ENCODE measurements around the gene SARNP. TPM values are rescaled to one million over a fixed set of nuclear protein-coding genes. Genes with fewer than 3 reads are reported as not detected.

The SARNP gene
- total RNA-seq, 1 donor from 2014 or later, result 76.6 TPM

- Mint-ChIP-seq H3K4me3 (ENCODE audit: unreplicated experiment) (peak overlapping the region; percentile 87), H3K4me1 (ENCODE audit: unreplicated experiment) (peaks cover 27% of the 10 kb centered on the region), H3K27me3 (ENCODE audit: unreplicated experiment) (peaks cover 11% of the 10 kb centered on the region), H3K9me3 (ENCODE audit: unreplicated experiment) (no peaks in the 10 kb centered on the region), H3K36me3 (ENCODE audit: low read depth, unreplicated experiment) (peaks cover 10% of the 10 kb centered on the region), H3K27ac (ENCODE audit: unreplicated experiment) (peak overlapping the region; percentile 13)
- peak; percentile 30 for DNase-seq (ENCODE audit: low spot score)
- TF ChIP-seq CTCF (IDR thresholded peaks at IDR 0.05; ENCODE audit: unreplicated experiment), result no peak
These were observed 72.0 kb downstream of the SARNP start for GRCh38 chr12:55745361-55746173.

- H3K36me3 Mint-ChIP-seq (ENCODE audit: low read depth, unreplicated experiment), result peaks cover 7% of the 10 kb centered on the region
- no peak overlapping the region for H3K27ac Mint-ChIP-seq (ENCODE audit: unreplicated experiment)
- peaks cover 11% of the 10 kb centered on the region for H3K27me3 Mint-ChIP-seq (ENCODE audit: unreplicated experiment)
- no peak for TF ChIP-seq CTCF (IDR thresholded peaks at IDR 0.05; ENCODE audit: unreplicated experiment)
- H3K4me1 Mint-ChIP-seq (ENCODE audit: unreplicated experiment), result peaks cover 27% of the 10 kb centered on the region
- no peaks in the 10 kb centered on the region for H3K9me3 Mint-ChIP-seq (ENCODE audit: unreplicated experiment)
- DNase-seq (ENCODE audit: low spot score), result no peak
- H3K4me3 Mint-ChIP-seq (ENCODE audit: unreplicated experiment), result peak overlapping the region; percentile 87
These were observed 73.0 kb downstream of the SARNP start for GRCh38 chr12:55744340-55745030.

- Mint-ChIP-seq H3K36me3 (ENCODE audit: low read depth, unreplicated experiment) (no peaks in the 10 kb centered on the region), H3K4me3 (ENCODE audit: unreplicated experiment) (peak overlapping the region; percentile 87), H3K4me1 (ENCODE audit: unreplicated experiment) (peaks cover 27% of the 10 kb centered on the region), H3K9me3 (ENCODE audit: unreplicated experiment) (no peaks in the 10 kb centered on the region), H3K27me3 (ENCODE audit: unreplicated experiment) (peaks cover 8% of the 10 kb centered on the region), H3K27ac (ENCODE audit: unreplicated experiment) (no peak overlapping the region)
- no peak for TF ChIP-seq CTCF (IDR thresholded peaks at IDR 0.05; ENCODE audit: unreplicated experiment)
- peak; percentile 52 for DNase-seq (ENCODE audit: low spot score)
These were observed 73.9 kb downstream of the SARNP start for GRCh38 chr12:55743406-55744339.

GRCh38 chr12:55742719-55743405, 74.7 kb downstream of the SARNP start, which contains the start of gene GDF11:
Gene GDF11, plus strand, starts transcription at chr12:55743122. Its CDS starts 195 bp downstream, at chr12:55743317.
- peak; percentile 67 for DNase-seq (ENCODE audit: low spot score)
- H3K36me3 Mint-ChIP-seq (ENCODE audit: low read depth, unreplicated experiment), result no peaks in the 10 kb centered on the region
- TF ChIP-seq CTCF (IDR thresholded peaks at IDR 0.05; ENCODE audit: unreplicated experiment), result no peak

More at GRCh38 chr12:55742719-55743405, 74.7 kb downstream of the SARNP start, which contains the start of gene GDF11:
- Mint-ChIP-seq H3K27ac (ENCODE audit: unreplicated experiment) (peak within 1 kb of the TSS; percentile 82), H3K27me3 (ENCODE audit: unreplicated experiment) (peaks cover 8% of the 10 kb centered on the region), H3K4me3 (ENCODE audit: unreplicated experiment) (peak within 1 kb of the TSS; percentile 88), H3K9me3 (ENCODE audit: unreplicated experiment) (no peaks in the 10 kb centered on the region), H3K4me1 (ENCODE audit: unreplicated experiment) (peaks cover 30% of the 10 kb centered on the region)

All from endothelial cell (in vitro differentiated cells).